Measurements from ENCODE around the gene TRIM46.

Gene TRIM46

GRCh38 chr1:155172732-155173477, 744 bp upstream of the TRIM46 start, which contains the start of gene KRTCAP2:
KRTCAP2 (minus strand) TSS chr1:155173304; CDS start chr1:155173224, 80 bp downstream.
- DNase-seq (ENCODE audit: insufficient read length, low spot score) (peak; percentile 97), FAIRE-seq (peak; percentile 98)
- TF ChIP-seq POU2F2 (IDR thresholded peaks at IDR 0.05; ENCODE audit: low read depth, low read length) (peak; percentile 67; the same call in 1 of the 2 replicates), PAX5 (IDR thresholded peaks at IDR 0.05; ENCODE audit: insufficient read depth, low read length, severe bottlenecking) (no peak), POLR2A (IDR thresholded peaks at IDR 0.05; ENCODE audit: low read depth, low read length) (peak; percentile 90), TAF1 (IDR thresholded peaks at IDR 0.05; ENCODE audit: low read depth, low read length) (peak; percentile 67), POLR2AphosphoS5 (IDR thresholded peaks at IDR 0.05; ENCODE audit: low read depth, low read length) (peak; percentile 85), SPI1 (IDR thresholded peaks at IDR 0.05; ENCODE audit: low read depth, low read length) (peak; percentile 38; the same call in 1 of the 2 replicates)

- FAIRE-seq (no peak), DNase-seq (ENCODE audit: insufficient read length, low spot score) (peak; percentile 36)
- TF ChIP-seq POU2F2 (IDR thresholded peaks at IDR 0.05; ENCODE audit: low read depth, low read length) (no peak), PAX5 (IDR thresholded peaks at IDR 0.05; ENCODE audit: insufficient read depth, low read length, severe bottlenecking) (no peak), POLR2AphosphoS5 (IDR thresholded peaks at IDR 0.05; ENCODE audit: low read depth, low read length) (no peak), TAF1 (IDR thresholded peaks at IDR 0.05; ENCODE audit: low read depth, low read length) (no peak), SPI1 (IDR thresholded peaks at IDR 0.05; ENCODE audit: low read depth, low read length) (peak; percentile 27; the same call in 1 of the 2 replicates)
These were observed 953 bp downstream of the TRIM46 start for GRCh38 chr1:155174324-155175280.

GRCh38 chr1:155175281-155175926, 1.8 kb downstream of the TRIM46 start:
- no peak for FAIRE-seq
- no peak for TF ChIP-seq POU2F2 (IDR thresholded peaks at IDR 0.05; ENCODE audit: low read depth, low read length)
- no peak for TF ChIP-seq PAX5 (IDR thresholded peaks at IDR 0.05; ENCODE audit: insufficient read depth, low read length, severe bottlenecking)
- TF ChIP-seq POLR2AphosphoS5 (IDR thresholded peaks at IDR 0.05; ENCODE audit: low read depth, low read length) = no peak
- TF ChIP-seq TAF1 (IDR thresholded peaks at IDR 0.05; ENCODE audit: low read depth, low read length) = no peak
- TF ChIP-seq SPI1 (IDR thresholded peaks at IDR 0.05; ENCODE audit: low read depth, low read length) = no peak
- DNase-seq (ENCODE audit: insufficient read length, low spot score) = no peak

DNA sequence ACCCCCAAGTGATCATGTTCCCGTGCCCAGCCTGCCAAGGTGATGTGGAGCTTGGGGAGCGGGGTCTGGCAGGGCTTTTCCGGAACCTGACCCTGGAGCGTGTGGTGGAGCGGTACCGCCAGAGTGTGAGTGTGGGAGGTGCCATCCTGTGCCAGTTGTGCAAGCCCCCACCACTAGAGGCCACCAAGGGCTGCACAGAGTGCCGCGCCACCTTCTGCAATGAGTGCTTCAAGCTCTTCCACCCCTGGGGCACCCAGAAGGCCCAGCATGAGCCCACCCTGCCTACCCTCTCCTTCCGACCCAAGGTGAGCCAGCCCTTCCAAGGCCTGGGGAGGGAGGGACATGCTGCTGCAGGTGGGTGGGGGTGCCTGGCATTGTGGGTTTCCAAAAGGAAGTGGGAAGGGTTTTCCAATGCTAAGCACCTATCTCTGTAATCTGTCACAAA, 2.3 kb downstream of the TRIM46 start:
- no peak for FAIRE-seq
- TF ChIP-seq PAX5 (IDR thresholded peaks at IDR 0.05; ENCODE audit: insufficient read depth, low read length, severe bottlenecking) (no peak), POLR2AphosphoS5 (IDR thresholded peaks at IDR 0.05; ENCODE audit: low read depth, low read length) (no peak), TAF1 (IDR thresholded peaks at IDR 0.05; ENCODE audit: low read depth, low read length) (no peak), SPI1 (IDR thresholded peaks at IDR 0.05; ENCODE audit: low read depth, low read length) (no peak), POLR2A (IDR thresholded peaks at IDR 0.05; ENCODE audit: low read depth, low read length) (no peak), POU2F2 (IDR thresholded peaks at IDR 0.05; ENCODE audit: low read depth, low read length) (no peak)

GRCh38 chr1:155176544-155177071, 3.0 kb downstream of the TRIM46 start:
- FAIRE-seq = peak; percentile 93
- TF ChIP-seq SPI1 (IDR thresholded peaks at IDR 0.05; ENCODE audit: low read depth, low read length) (no peak), TAF1 (IDR thresholded peaks at IDR 0.05; ENCODE audit: low read depth, low read length) (no peak), POU2F2 (IDR thresholded peaks at IDR 0.05; ENCODE audit: low read depth, low read length) (no peak), POLR2A (IDR thresholded peaks at IDR 0.05; ENCODE audit: low read depth, low read length) (no peak), PAX5 (IDR thresholded peaks at IDR 0.05; ENCODE audit: insufficient read depth, low read length, severe bottlenecking) (no peak), POLR2AphosphoS5 (IDR thresholded peaks at IDR 0.05; ENCODE audit: low read depth, low read length) (no peak)
- DNase-seq (ENCODE audit: insufficient read length, low spot score) = peak; percentile 91

More for the DNA sequence above, 2.3 kb downstream of the TRIM46 start:
- DNase-seq (ENCODE audit: insufficient read length, low spot score) = no peak

DNA sequence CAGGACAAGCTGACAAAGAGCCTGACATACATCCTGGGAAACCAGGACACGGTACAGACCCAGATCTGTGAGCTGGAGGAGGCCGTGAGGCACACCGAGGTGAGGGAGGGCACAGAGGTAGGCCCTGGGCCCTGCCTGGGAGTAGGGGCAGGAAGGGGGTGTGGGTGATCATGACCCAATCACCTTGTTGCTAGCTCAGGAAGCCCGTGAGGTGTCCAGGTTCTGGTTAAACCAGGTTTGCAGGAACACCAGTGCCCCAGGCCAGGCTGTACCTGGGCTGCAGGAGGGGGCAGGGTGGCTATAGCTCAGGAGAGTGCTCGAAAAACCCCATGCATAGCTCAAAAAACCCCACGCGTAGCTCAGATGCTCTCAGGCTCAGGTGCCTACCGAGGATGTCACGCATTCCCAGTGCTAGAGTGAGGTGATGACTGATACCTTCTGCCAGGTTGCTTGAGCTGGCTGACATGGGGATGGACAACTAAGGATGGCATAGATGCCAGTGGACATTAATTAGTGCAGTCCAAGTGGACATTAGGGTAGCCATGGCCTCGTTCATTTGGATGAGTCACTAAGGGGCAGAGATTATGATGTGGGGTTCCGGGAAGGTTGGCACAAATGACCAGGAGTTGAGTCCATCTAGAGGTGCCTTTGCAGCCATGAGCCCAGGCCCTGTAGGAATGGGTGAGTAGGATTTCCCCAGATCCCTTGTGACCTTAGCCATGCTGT, 3.7 kb downstream of the TRIM46 start:
- TF ChIP-seq POU2F2 (IDR thresholded peaks at IDR 0.05; ENCODE audit: low read depth, low read length) (no peak), POLR2A (IDR thresholded peaks at IDR 0.05; ENCODE audit: low read depth, low read length) (no peak), SPI1 (IDR thresholded peaks at IDR 0.05; ENCODE audit: low read depth, low read length) (no peak), TAF1 (IDR thresholded peaks at IDR 0.05; ENCODE audit: low read depth, low read length) (no peak), PAX5 (IDR thresholded peaks at IDR 0.05; ENCODE audit: insufficient read depth, low read length, severe bottlenecking) (no peak), POLR2AphosphoS5 (IDR thresholded peaks at IDR 0.05; ENCODE audit: low read depth, low read length) (no peak)
- FAIRE-seq (no peak), DNase-seq (ENCODE audit: insufficient read length, low spot score) (peak; percentile 27)

DNA sequence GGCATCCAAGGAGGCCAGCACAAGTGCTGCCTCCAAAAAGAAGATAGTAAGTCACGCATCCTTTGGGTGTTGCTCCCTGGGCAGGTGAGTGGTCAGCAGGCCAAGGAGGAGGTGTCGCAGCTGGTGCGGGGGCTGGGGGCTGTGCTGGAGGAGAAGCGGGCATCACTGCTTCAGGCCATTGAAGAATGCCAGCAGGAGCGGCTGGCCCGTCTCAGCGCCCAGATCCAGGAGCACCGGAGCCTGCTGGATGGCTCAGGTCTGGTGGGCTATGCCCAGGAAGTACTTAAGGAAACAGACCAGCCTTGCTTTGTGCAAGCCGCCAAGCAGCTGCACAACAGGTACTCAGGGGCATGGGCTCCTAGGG, 4.3 kb downstream of the TRIM46 start:
- TF ChIP-seq POU2F2 (IDR thresholded peaks at IDR 0.05; ENCODE audit: low read depth, low read length) (no peak), PAX5 (IDR thresholded peaks at IDR 0.05; ENCODE audit: insufficient read depth, low read length, severe bottlenecking) (no peak), POLR2AphosphoS5 (IDR thresholded peaks at IDR 0.05; ENCODE audit: low read depth, low read length) (no peak), TAF1 (IDR thresholded peaks at IDR 0.05; ENCODE audit: low read depth, low read length) (no peak), SPI1 (IDR thresholded peaks at IDR 0.05; ENCODE audit: low read depth, low read length) (no peak), POLR2A (IDR thresholded peaks at IDR 0.05; ENCODE audit: low read depth, low read length) (no peak)
- DNase-seq (ENCODE audit: insufficient read length, low spot score) (no peak), FAIRE-seq (no peak)

All from GM12891 (cell line).